KOPT-K1 (cell line): Measurements from ENCODE around the gene BRD1.

Source experiments
- H3K27ac ChIP-seq: fragments of 200-600 bp; sonication (generic); 2 replicates; pipeline ENCODE4 v1.5.1; 2016; ENCODE audit warnings: antibody characterized with exemption, mild to moderate bottlenecking, low read depth, low read length; ENCODE audit not compliant: poor library complexity, severe bottlenecking
- H3K36me3 ChIP-seq: fragments of 200-600 bp; sonication (generic); 2 replicates; pipeline ENCODE4 v1.5.1; 2017; ENCODE audit warnings: antibody characterized with exemption, mild to moderate bottlenecking, low read length, moderate library complexity; ENCODE audit not compliant: insufficient read depth
- H3K9me3 ChIP-seq: fragments of 200-600 bp; sonication (generic); 2 replicates; pipeline ENCODE4 v1.5.1; 2017; ENCODE audit warnings: antibody characterized with exemption, low read length, mild to moderate bottlenecking; ENCODE audit not compliant: insufficient read depth, poor library complexity, severe bottlenecking

BRD1 gene

DNA sequence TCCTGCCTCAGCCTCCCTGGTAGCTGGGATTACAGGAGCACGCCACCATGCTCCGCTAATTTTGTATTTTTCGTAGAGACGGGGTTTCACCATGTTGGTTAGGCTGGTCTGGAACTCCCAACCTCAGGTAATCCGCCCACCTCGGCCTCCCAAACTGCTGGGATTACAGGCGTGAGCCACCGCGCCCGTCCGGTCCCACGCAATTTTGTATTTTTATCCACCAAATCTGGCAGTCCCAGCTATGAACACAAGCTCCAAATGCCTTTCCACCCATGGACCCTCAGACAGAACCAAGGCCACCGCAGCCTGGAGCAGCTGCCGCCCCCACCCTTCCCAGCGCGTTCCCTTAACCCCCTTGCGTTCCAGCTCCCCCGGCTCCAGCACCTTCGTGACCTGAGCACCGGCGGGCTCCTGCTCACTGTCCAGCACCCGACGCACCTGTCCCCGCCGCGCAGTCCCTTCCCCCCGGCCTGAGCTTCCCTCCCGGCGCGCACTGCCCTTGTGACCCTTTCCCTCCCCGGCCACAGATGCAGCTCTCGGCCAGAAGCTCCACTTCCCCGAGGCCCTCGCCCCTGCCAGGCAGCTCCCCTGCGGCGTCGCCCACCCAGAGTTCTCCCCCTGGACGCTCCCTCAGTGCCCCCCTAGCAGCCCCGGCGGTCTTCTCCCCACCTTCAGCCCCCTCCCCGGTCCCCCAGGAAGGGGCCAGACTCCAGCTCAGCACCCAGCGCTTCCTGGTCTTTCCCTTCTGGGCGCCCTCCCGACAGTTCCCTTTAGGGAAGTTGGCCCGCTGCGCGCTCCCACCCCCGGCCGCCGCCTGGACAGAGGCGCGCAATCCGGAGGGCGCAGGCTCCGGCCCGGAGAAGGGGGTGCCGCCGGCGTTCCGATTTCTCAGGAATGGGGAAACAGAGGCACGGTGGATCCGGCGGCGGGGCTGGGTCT is 20.3 kb upstream of the BRD1 start:
- Histone ChIP-seq H3K27ac (no peak overlapping the region), H3K9me3 (no peaks in the 10 kb centered on the region), H3K36me3 (no peaks in the 10 kb centered on the region)

DNA sequence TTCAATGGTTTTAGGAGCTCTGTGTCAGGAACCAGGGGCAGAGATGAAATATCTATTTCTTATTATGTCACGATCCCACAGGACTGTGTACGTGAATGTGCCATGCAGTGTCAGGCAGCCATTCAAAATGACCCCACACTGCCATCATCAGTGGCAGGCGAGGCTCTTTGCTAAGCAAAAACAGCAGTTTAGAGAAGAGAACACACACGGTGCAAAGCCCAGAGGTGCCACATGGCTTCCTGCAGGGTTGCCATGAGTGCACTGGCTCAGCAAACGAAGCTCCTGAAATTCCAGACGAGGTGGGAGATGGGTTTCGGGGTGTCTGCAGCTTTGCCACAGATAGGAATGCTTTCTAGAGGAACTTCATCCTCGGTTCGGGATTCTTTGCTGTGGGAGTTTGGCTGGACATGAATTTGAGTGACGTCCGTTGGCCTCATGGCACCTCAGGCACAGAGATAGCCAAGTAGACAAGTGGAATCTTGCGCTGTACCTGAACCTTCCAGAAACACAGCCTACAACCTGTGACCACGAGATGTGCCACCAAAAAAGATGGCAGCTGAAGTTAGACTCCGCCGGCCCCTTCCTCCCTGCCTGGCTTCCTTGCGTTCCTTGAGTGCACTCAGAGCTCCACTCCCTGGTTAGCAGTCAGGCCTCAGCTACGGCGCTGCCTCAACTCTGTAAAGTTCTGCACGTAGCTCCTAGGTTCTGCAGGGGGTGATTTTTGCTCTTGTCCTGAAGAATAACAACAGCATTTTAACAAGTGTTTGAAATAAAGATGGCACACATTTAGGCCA is 18.2 kb upstream of the BRD1 start:
- Histone ChIP-seq H3K27ac (no peak overlapping the region), H3K36me3 (no peaks in the 10 kb centered on the region), H3K9me3 (no peaks in the 10 kb centered on the region)

DNA sequence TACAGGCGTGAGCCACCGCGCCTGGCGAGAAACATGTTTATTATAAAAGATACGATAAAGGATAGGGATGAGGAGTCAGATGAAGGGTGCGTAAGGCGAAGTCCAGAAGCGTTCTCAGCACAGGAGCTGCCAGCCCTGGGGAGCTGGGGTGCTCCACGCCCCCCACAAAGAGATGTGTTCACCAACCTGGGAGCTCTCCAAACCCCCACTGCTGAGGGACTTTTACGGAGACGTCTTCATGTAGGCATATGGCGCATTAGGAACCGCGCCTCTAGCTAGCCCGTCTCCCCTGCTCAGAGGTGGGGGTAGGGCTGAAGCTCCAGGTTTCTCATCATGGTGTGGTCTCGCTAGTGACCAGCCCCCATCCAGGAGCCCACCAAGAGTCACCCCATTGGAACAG is 17.6 kb upstream of the BRD1 start:
- Histone ChIP-seq H3K9me3 (no peaks in the 10 kb centered on the region), H3K27ac (no peak overlapping the region), H3K36me3 (no peaks in the 10 kb centered on the region)

DNA sequence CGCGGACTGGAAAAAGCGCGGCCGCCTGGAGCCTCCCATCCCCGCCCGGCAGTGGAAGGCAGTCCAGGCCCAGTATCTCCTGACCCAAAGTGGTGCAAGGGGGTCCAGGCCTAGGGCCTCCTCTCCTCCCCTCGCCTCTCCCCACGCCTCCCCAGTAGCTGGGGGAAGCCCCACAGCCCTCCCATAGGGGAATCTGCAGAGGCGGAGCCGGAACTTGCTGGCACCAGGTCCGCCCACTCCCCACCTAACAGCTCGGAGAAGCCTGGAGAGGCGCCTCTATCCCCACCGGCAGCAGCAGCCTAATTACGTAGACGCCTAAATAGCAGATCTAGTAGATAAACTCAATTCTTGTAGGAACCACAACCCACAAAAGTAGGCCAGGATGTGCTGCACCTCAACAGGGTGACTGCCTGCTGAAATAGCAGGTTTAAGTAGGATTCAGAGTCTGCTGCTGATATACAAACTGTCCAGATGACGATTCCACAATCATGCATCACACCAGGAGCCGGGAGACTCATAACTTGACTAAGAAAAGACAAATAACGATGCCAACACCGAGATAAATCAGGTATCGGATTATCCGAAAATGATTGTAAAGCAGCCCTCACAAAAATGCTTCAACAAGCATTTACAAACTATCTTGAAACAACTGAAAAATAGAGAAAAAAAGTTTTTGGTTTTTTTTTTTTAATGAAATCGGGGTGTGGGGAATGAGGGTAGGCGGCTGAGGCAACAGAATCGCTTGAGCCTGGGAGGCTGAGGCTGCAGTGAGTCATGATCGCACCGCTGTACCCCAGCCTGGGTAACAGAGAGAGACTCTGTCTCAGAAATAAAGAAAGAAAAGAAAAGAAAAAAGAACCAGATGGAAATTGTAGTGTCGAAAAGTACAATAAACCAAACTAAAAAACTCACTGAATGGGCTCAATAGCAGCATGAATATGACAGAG is 11.4 kb upstream of the BRD1 start:
- Histone ChIP-seq H3K36me3 (no peaks in the 10 kb centered on the region), H3K27ac (peak overlapping the region; percentile 87), H3K9me3 (no peaks in the 10 kb centered on the region)

DNA sequence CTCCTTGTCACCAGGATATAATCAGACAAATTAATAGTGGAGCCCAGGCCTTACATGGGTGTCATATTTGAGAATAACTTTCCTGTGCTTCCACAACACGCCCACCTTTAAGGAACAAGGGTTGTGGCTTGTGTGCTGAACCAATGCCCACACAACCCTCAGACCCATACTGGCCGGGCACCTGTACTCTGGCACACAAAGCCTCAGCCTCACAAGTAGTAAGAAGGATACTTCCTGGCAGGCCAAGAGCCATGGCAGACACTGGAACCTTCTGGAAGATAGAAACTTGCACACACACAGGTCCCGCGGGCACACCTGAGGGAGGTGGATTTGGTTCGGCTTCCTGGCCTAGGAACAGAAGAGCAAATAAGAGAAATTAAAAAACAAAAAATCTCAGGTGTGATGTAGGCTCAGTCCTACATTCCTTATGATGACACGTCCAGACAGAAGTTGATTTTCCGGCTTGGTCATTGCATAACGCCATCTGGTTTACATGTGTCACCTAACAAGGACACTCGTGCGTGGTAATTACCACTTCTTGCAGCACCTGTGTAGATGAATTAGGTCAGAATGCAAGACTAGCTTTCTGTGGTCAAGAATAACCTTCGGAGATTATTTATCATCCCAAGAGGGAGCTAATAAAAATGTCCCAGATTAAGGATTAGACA is 5.8 kb upstream of the BRD1 start:
- Histone ChIP-seq H3K36me3 (no peaks in the 10 kb centered on the region), H3K9me3 (no peaks in the 10 kb centered on the region), H3K27ac (no peak overlapping the region)

DNA sequence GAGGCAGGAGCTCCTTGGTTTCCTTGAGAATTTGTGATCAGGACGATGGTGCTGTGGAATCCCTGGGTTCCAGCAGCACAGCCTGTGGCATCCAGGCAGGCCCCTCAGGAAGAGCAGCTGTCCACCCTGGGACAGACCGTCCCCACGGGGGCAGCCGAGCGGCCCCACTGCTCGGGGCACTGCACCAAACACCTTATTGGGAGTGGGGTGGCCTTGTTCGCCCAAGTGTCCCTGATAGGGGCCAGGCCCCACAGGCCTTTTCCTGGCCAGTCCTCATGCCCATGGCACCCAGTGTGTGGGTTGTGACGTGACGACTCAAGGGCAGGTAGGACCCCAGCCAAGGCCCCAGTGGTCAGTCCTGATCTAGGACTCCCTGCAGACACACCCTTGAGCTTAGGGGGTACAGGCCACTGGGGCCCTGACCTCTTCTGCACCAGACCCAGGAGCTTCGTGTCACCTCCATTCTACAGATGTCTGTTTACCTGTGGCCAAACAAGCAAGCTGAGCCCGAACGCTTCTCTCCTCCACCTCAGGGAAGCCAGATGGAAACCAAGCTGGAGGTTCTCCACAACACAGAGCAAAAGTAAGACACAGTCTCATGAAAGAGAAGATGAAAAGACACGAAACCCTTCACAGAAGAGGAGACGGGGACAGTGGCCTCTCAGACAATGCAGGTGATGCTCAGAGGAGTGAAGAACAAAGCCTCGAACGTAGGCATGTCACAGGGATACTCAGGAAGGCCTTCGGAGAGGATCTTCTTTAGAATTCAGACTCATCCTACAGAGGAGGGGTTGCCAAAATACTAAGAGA is 1.6 kb upstream of the BRD1 start:
- Histone ChIP-seq H3K27ac (peak overlapping the region; percentile 87), H3K9me3 (no peaks in the 10 kb centered on the region), H3K36me3 (peaks cover 15% of the 10 kb centered on the region)

DNA sequence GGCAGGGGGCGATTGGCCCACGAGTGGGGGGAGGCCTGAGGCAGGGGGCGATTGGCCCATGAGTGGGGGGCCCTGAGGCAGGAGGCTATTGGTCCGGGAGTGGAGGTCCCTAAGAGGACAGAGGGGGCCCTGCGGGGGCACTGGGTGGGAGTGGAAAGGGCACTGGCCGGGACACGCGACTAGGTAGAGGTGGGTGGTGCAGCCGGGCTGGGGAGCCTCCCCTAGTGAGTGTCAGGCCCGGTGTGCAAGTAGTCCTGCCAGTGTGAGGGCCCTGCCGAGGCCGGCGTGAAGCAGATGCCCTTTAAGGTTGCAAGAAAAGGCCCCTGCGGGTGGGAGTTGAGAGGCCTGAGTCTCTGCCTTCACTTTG is 909 bp upstream of the BRD1 start:
- H3K36me3 ChIP-seq = peaks cover 21% of the 10 kb centered on the region
- no peaks in the 10 kb centered on the region for H3K9me3 ChIP-seq
- H3K27ac ChIP-seq = peak overlapping the region; percentile 87

DNA sequence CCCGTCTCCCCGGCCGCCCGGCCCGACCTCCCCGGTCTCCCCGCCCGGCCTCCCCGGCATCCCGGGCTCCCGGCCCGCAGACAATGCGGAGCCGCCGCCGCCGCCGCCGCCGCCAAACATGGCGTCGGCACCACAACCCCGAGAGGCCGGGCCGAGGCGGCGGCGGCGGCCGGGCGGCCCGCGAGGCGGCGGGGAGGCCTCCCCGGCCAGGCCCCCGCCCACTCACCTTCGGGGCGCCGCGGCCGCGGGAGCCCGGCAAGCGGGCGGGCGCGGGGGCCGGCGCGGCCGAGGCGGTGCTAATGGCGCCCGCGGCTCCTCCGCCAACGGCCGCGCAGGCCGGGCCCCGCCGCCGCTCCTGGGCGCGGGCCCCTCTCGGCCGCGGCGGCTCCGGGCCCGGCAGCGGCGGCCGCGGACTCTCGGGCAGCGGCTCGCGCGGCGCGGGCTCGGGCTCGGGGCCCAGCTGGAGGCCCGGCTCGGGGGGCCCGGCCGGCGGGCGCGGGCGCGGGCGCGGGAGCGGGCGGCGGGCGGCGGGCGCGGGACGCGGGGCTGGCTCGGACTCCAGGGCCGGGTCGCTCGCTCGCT is 311 bp downstream of the BRD1 start:
- Histone ChIP-seq H3K27ac (peak overlapping the region; percentile 87), H3K36me3 (peaks cover 34% of the 10 kb centered on the region), H3K9me3 (no peaks in the 10 kb centered on the region)

DNA sequence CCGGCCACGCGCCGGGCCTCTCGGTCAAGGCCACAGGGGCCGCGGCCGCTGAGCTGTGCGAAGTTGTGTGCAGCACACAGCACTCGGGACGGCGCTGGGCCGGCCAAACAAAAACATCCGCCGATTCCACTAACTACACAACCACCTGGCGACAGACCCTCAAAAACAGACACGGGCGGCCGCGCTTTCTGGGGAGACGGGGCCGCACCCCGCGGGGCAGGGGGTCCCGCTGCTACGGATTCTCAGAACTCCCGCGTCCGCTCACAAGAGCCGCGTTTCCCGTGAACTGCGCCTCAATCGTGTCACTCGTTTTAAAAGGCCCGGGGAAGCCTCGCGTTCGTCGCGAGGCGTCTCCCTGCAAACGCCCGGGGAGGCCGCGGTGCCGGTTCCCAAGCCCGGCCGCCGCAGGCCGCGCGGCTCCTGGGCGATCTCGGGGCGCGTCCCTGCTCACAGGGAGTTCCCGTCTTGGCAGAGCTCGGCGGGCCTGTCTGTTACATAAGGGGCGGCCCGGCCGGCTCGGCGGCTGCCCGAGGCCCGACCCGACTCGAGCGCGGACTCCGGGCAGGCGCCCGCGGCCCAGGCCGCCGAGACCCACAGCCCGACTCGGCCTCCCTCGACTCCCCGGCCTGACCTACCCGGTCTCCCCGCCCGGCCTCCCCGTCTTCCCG is 936 bp downstream of the BRD1 start:
- Histone ChIP-seq H3K9me3 (no peaks in the 10 kb centered on the region), H3K36me3 (peaks cover 40% of the 10 kb centered on the region), H3K27ac (peak overlapping the region; percentile 76)

DNA sequence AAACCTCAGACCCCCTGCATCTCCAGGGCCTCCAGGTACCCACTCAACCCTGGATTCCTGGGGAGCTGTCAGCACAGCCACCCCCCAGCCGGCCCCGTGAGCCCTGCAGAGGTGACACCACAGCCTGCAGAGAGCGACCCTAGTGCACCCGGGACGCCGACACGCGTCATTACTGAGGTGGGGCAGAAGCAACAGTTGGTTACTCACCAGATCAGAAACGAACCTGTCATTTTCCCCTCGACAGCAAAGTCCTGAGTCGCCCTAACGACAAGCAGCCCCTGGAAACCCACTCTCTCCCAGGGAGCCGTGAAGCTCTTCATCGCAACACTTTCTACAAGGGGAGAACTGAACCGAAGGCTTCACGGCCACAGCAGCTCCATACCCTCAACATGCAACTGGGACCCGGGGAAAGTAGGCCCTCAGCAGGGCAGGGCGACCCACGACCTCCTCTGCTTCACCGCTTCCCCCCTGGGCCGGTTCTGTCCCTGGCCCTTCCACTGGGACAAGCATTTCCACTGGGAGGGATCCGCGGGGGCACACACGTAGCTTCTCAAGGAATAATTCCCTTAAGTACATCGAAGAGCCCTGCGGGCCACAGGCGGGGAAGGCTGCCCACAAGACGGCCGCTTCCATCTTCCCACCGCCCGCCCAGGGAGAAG is 1.6 kb downstream of the BRD1 start:
- H3K27ac ChIP-seq = peak overlapping the region; percentile 76
- H3K9me3 ChIP-seq = no peaks in the 10 kb centered on the region
- peaks cover 47% of the 10 kb centered on the region for H3K36me3 ChIP-seq

DNA sequence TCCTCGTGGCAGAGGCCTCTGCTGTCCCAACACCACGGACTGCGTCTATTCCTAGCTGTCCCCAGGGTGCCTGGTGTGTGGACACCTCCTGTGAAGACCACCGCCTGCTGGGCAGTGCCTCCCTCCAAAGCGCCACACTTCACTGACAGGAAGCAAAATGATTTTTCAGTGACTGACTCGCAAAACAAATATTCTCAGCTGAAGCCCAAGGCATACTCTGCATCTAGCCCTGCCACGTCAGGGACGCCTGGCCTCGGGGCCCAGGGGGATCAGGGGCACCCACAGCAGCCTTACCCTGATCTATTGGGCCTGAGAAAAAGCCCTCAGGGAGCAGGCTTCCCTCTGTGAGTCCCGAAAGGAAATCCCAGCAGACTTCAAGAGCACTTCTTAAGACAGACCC is 2.2 kb downstream of the BRD1 start:
- Histone ChIP-seq H3K36me3 (peaks cover 53% of the 10 kb centered on the region), H3K9me3 (no peaks in the 10 kb centered on the region), H3K27ac (peak overlapping the region; percentile 76)

DNA sequence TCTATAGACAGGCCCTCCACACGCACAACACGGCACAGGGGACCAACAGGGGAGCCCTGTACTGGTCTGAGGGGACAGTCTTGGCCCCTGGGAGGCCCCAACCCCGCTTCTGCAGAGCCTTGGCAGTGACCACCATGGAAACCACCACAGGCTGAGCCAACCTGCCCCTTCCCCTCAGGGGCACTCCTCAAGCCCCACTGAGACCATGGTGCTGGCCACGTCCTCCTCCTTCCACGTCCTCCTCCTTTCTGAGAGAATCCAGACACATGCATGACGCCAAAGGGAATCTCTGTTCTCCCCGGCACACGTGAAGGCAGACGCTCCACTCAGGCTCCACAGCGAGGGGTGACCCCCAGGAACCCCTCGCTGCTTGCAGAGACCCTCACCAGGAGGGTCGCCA is 2.7 kb downstream of the BRD1 start:
- H3K36me3 ChIP-seq = peaks cover 58% of the 10 kb centered on the region
- peak overlapping the region; percentile 76 for H3K27ac ChIP-seq
- no peaks in the 10 kb centered on the region for H3K9me3 ChIP-seq
